Stimulated activated effector memory CD8-positive, alpha-beta T cell treated with anti-CD3 and anti-CD28 coated beads, Interleukin-12 subunit alpha, Interleukin-12 subunit beta, amount 100 ng/mL, for 72 hours (primary cell): Measurements from ENCODE around the gene VDR.

Experiments
- ATAC-seq: fragments of 150-1000 bp; cut with Tn5 transposase; 2 replicates; pipeline ENCODE4 v1.10.0; 2021
- DNase-seq, 2 donors: peaks; one replicate each; pipeline ENCODE4 v3.0.0; 2021 to 2022; ENCODE audit warnings: low spot score in 2 of 2
- H3K27ac Mint-ChIP-seq: one replicate; pipeline ENCODE4 v1.8.0; 2022; ENCODE audit warnings: mild to moderate bottlenecking, mixed read lengths
- H3K36me3 Mint-ChIP-seq: one replicate; pipeline ENCODE4 v1.8.0; 2022; ENCODE audit warnings: mild to moderate bottlenecking, mixed read lengths
- H3K4me1 Mint-ChIP-seq: one replicate; pipeline ENCODE4 v1.8.0; 2022; ENCODE audit warnings: mixed read lengths
- H3K4me3 Mint-ChIP-seq: one replicate; pipeline ENCODE4 v1.8.0; 2022; ENCODE audit warnings: mild to moderate bottlenecking, mixed read lengths
- H3K9me3 Mint-ChIP-seq: one replicate; pipeline ENCODE4 v1.8.0; 2022; ENCODE audit warnings: mixed read lengths

Gene VDR

DNA sequence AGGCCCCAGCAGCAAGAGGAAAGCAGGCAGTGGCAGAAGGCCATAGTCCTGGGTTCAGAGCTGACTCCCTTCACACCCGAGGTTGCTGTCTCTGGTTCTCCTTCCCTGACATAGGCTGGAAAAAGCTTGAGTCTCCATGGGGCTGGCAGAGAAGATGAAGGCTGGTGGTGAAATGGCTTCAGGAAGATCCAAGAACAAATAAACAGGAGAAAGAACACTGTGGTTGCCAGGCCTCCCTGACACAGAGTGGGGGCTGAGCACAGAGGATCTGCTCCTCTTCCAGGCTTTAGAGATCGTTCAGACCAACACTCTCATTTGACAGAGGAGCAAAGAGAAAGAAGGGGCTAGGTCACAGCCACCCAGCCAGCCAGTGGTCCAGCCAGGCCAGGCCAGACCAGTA, 99.4 kb downstream of the VDR start:
- H3K4me3 Mint-ChIP-seq: peak overlapping the region; percentile 98
- peak overlapping the region; percentile 99 for H3K27ac Mint-ChIP-seq
- H3K36me3 Mint-ChIP-seq: peaks cover 93% of the 10 kb centered on the region
- peaks cover 94% of the 10 kb centered on the region for H3K4me1 Mint-ChIP-seq
- no peak for ATAC-seq
- no peak for DNase-seq
- no peaks in the 10 kb centered on the region for H3K9me3 Mint-ChIP-seq

DNA sequence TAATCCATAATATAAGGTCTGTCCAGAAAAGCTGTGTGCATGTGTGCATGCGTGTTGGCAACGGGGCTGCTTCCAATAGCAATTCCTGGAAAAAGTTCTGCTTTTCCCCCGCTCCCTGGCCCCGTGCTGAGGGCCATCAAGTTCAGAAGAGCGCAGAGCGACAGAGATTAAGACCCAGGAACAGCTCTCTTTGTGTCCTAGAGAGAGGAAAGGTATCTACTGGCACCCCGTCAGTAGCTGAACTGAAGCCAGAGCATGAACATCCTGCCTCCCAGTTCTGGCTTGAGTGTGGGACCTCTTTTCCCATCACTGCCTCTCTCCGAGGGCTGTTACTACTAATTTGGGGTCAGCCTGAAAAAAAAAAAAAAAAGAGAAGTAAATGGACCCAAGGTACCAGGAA, 100.6 kb downstream of the VDR start:
- Mint-ChIP-seq H3K4me1 (peaks cover 94% of the 10 kb centered on the region), H3K36me3 (peaks cover 99% of the 10 kb centered on the region), H3K9me3 (no peaks in the 10 kb centered on the region), H3K4me3 (peak overlapping the region; percentile 98), H3K27ac (peak overlapping the region; percentile 99)
- ATAC-seq: no peak
- no peak for DNase-seq

DNA sequence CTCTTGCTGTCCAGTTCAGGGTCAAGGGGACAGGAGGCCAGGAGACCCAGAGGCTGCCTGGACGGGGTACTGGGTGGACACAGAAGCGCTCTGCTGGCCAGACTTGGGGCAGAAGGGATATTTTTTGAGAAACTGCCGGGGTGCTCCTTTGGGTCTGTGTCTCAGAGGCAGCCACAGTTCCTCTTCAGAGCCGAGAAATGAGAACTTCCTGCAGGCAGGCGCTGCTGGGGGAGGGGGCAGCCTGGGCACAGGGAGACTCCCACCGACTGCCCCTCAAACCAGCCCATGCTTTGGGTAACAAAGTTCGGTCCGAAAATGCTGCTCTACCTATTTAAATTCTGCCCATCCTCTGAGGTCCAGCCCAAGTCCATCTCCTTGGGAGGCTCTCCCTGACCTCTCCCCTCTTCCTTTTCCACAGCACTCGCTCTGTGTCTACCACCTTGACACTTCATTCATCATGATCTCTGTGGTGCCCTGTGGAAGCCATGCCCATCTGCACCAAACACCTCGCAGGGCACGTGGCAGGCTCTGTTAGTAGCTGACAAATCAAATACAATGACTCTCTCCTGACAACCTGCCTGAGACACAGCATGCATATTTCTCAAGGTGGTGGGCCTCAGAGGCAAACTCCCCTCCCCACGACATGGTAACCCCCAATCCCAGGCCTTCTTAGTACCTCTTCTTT, 101.5 kb downstream of the VDR start:
- no peaks in the 10 kb centered on the region for H3K9me3 Mint-ChIP-seq
- no peak for DNase-seq
- H3K27ac Mint-ChIP-seq: peak overlapping the region; percentile 99
- peak overlapping the region; percentile 98 for H3K4me3 Mint-ChIP-seq
- H3K4me1 Mint-ChIP-seq: peaks cover 91% of the 10 kb centered on the region
- no peak for ATAC-seq
- H3K36me3 Mint-ChIP-seq: peaks cover 99% of the 10 kb centered on the region

DNA sequence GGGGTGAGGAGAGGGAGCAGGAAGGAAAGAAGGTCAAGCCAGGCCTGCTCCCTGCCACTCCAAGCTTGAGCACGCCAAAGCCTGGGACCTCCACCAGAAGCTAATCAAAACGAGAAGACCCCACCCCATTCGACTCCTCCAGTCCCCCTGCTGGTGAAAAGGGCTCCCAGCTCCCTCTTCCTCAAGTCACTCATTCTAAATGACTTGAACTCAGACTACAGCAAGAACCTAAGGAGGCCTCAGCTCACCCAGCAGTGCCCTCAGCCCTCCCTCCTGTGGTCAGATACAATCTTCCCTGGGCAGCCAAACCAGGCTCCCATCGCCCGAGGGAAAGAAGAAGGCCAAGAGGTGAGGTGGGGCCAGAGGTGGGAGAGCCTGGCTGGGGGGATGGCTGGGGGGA, 102.5 kb downstream of the VDR start:
- ATAC-seq: no peak

DNA sequence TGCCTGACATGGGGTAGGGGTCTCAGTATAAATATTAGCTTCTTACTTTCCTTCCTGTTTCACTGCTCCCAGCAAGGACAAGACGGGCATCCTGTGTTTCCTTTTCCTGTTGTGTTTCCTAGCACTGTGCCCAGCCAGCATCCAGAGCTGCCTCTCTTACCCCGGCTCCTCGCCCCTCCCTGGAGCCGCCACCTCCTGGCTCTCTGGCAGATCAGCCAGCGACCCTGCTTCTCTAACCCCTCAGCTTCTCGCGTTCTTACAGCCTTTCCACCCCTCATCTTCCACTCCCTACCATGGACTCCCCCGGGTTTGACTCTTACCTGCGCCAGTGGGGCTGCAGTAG, 102.9 kb downstream of the VDR start:
- Mint-ChIP-seq H3K27ac (peak overlapping the region; percentile 99), H3K9me3 (no peaks in the 10 kb centered on the region), H3K36me3 (peaks cover 99% of the 10 kb centered on the region), H3K4me3 (peak overlapping the region; percentile 98), H3K4me1 (peaks cover 88% of the 10 kb centered on the region)
- no peak for DNase-seq
- ATAC-seq: no peak

More for the DNA sequence above, 102.5 kb downstream of the VDR start:
- Mint-ChIP-seq H3K27ac (peak overlapping the region; percentile 99), H3K4me1 (peaks cover 90% of the 10 kb centered on the region), H3K9me3 (no peaks in the 10 kb centered on the region), H3K36me3 (peaks cover 99% of the 10 kb centered on the region), H3K4me3 (peak overlapping the region; percentile 98)
- DNase-seq: no peak

DNA sequence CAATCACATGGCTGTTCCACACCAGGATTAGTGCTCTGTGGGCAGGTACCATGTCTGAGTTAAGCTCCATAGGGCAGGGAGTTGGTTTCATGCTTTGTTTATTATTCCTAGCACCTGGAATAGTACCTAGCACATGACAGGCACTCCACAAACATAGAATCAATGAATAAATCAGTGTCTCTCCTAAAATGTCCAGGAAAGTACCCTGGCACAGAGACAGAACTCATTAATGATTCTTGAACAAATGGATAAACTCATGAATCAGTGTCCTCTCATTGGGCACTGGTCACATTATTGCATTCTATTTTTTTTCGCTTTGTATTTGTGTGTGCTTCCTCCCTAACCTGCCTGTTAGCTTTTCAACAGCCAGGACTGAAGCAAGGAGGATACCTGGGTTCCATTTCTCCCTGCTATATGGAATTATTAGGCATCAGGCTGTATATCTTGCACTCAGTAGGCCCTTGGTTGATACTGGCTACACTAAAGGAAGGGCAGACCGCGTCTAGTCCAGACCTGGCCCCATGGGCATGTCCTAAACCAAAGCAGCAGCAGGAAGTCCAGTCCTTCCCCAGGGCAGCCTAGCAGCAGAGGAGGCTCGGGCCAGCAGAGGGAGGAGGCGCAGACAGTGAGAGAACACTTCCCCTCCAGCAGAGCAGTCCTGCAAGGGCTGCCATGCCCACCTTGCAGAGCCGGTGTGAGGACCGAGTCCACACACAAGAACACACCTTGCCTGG, 103.5 kb downstream of the VDR start:
- DNase-seq: no peak
- Mint-ChIP-seq H3K4me3 (peak overlapping the region; percentile 98), H3K36me3 (peaks cover 99% of the 10 kb centered on the region), H3K27ac (peak overlapping the region; percentile 99), H3K9me3 (no peaks in the 10 kb centered on the region), H3K4me1 (peaks cover 82% of the 10 kb centered on the region)
- ATAC-seq: no peak

DNA sequence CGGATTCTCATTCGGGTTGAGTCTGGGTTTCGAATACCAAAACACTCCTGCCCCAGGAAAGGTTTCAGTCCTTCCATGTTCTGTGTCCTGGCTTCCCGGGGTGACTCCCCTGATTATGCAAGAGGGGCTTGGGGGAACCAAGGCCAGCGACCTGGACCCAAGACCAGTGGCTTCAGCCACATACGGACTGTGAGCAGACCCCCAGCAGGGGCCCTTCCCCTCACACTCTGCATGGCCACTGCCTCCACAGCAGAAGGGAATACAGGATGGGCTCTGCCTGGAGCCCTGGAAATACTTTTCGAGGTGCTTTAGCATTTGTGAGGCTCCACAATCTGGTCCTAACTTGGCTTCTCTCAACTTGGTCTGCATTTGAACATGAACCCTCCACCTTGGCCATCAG, 104.2 kb downstream of the VDR start:
- Mint-ChIP-seq H3K27ac (peak overlapping the region; percentile 99), H3K36me3 (peaks cover 99% of the 10 kb centered on the region)

DNA sequence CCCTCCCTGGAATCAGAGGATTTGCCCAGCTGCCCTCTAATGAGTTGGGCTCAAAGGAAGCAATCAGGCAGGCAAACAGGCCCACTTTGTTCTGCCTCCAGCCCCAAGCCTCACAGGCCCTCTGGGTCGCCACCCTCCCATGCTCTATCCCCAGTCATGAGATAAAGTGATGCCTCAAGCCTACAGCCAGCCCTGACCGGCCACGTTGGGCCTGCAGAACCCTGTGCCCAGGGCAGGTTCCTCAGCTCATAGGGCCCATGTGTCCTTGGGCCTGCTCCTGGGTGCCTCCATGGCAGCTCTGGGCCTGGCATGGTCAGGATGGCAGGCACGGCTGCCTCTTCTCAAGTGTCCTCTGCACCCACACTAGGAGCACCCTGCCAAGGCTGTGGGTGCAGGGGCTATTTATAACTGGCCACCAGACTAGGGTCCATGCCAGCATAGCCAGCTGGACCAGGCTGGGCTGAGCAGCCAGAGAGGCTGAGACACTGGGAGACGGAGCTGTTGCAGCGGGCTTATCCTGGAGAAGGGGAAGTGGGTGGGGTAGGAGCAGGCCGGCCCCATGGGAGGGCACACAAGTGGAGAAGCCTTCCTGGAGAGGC, 105.3 kb downstream of the VDR start:
- Mint-ChIP-seq H3K27ac (peak overlapping the region; percentile 99), H3K4me3 (no peak overlapping the region), H3K4me1 (peaks cover 63% of the 10 kb centered on the region), H3K9me3 (no peaks in the 10 kb centered on the region), H3K36me3 (peaks cover 99% of the 10 kb centered on the region)
- DNase-seq: no peak
- no peak for ATAC-seq

More for the DNA sequence above, 104.2 kb downstream of the VDR start:
- no peak for DNase-seq
- H3K4me3 Mint-ChIP-seq: no peak overlapping the region
- ATAC-seq: no peak
- H3K9me3 Mint-ChIP-seq: no peaks in the 10 kb centered on the region
- H3K4me1 Mint-ChIP-seq: peaks cover 75% of the 10 kb centered on the region

DNA sequence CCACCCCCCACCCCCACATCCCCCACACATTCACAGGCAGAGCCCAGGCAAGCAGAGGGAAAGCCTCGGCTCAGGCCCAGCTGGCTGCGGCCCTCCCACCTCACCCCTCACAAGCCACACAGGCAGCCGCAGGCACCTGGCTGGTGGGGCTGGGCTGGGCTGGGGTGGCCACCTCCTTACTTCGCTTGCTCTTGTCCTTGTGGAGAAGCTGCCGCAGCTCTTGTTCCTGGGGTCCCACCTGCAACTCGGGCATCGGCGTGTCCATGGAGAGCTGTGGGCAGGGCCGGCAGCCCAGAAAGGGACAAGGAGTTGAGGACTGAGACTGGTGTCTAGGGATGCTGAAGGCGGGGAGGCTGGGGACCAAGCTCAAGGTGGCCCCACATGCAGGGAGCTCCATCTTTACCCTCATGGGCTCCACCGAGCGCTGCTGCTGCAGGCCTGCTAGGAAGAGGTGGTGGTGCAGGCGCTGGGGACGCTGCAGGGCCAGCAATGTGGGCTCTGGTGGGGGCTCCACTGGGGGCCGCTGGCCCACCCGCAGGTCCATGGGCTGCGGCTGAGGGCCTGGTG, 106.3 kb downstream of the VDR start:
- peak overlapping the region; percentile 99 for H3K27ac Mint-ChIP-seq

DNA sequence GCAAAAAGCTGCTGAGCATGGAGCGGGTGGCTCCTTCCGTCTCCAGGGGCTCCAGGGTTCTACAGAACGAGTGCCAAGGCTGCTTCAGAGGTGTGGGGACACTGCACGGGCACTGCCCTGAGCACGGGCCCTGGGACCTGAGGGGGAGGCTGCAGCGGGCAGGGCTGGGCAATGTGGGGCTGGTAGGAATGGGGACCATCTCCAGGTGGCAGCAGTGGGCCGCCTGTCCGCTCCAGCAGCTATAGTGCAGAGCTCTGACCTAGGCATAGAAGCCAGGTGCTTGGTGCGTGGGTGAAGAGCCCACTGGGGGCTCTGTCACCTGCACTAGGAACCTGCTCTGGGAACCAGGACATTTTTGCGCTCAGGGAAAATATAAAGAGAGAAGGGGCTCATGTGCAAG, 107.4 kb downstream of the VDR start:
- no peak for DNase-seq
- peaks cover 99% of the 10 kb centered on the region for H3K36me3 Mint-ChIP-seq

More for the DNA sequence above, 106.3 kb downstream of the VDR start:
- ATAC-seq (no peak), DNase-seq (no peak)
- peaks cover 53% of the 10 kb centered on the region for H3K4me1 Mint-ChIP-seq
- H3K36me3 Mint-ChIP-seq: peaks cover 99% of the 10 kb centered on the region
- H3K9me3 Mint-ChIP-seq: no peaks in the 10 kb centered on the region
- H3K4me3 Mint-ChIP-seq: no peak overlapping the region

DNA sequence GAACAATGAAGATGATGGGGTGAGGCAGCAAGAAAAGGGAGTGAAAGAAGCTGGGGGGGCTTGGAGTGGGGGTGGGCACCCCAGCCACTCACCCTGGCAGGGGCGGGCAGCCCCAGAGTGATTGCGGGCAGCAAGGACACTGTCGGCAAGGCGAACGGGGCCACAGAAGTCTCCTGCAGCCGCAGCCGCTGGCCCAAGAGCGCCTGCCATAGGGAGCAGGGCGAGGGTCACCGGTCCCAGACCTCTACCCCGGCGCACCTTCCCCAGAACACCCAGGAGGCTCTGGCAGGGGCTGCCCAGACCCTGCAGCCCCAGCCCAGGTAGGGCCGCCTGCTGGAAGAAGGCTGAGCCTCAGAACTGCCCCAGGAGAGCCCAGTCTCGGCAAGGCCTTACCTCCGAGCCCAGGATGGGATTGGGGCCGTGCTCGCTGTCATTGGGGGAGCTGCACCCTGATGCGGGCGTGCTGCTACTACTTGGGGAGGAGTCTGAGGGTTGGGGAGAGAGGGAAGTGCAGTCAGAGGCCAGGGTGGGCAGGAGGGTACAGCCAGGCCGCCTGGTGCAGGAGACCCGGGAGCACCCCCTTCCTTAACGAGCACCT, 108.9 kb downstream of the VDR start:
- Mint-ChIP-seq H3K4me1 (peaks cover 32% of the 10 kb centered on the region), H3K27ac (peak overlapping the region; percentile 99), H3K9me3 (no peaks in the 10 kb centered on the region), H3K36me3 (peaks cover 99% of the 10 kb centered on the region), H3K4me3 (no peak overlapping the region)
- ATAC-seq (no peak), DNase-seq (no peak)

More for the DNA sequence above, 107.4 kb downstream of the VDR start:
- H3K9me3 Mint-ChIP-seq: no peaks in the 10 kb centered on the region
- peak; percentile 57 for ATAC-seq
- no peak overlapping the region for H3K4me3 Mint-ChIP-seq
- peak overlapping the region; percentile 99 for H3K27ac Mint-ChIP-seq
- peaks cover 43% of the 10 kb centered on the region for H3K4me1 Mint-ChIP-seq

DNA sequence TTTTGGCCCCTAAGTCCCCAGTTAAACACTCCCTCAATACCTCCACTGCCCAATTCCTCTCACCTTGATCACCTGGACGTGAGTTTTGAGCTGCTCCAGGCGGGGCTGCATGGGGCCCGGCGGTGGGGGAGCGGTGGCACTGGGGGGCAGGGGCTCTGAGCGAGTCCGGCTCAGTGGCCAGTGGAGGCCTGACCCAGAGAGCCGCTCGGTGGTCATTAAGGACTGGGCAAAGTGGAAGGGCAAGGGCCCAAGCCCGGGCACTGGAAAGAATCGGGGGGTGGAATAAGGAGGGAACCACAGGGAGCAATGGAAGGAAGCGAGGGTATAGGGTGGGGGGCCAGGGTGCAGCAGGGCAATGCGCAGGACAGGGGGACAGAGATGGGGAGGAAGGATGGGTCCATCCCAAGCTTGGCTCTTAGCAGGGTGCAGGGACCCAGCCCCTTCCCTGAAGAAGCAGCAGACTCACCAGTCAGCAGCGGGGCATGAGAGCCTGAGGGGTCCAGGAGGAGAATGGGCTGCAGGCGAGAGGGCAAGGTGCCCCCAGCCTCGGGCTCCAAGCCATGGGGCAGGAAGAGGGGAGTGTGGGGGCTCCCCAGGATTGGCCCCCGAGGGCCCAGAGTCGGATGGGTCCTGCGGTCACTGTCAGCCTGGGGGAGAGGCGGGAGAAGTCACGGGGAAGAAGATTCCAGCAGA, 109.5 kb downstream of the VDR start:
- H3K27ac Mint-ChIP-seq: peak overlapping the region; percentile 99
- H3K4me1 Mint-ChIP-seq: peaks cover 33% of the 10 kb centered on the region
- H3K9me3 Mint-ChIP-seq: no peaks in the 10 kb centered on the region
- DNase-seq (no peak), ATAC-seq (no peak)
- H3K36me3 Mint-ChIP-seq: peaks cover 100% of the 10 kb centered on the region
- H3K4me3 Mint-ChIP-seq: no peak overlapping the region

DNA sequence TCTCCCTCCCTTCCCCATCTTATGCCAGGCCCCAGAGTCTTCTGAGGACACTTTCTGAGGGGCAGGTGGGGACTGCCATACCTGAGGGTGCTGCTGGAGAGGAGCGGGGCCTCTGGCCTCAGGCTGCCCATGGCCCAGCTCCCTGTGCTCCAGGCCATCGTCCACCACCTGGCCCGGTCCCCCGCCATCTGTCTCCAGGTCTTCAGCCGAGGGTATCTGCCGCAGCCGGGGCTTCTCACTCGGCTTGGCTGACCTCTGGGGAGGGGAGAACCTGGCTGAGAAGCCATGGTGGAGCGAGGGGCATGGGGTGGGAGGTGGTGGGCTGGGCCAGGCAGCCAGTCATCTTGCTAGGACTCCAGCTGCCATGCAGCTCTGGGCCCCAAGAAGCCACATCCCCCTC, 110.1 kb downstream of the VDR start:
- Mint-ChIP-seq H3K36me3 (peaks cover 100% of the 10 kb centered on the region), H3K9me3 (no peaks in the 10 kb centered on the region), H3K27ac (peak overlapping the region; percentile 99), H3K4me3 (no peak overlapping the region), H3K4me1 (peaks cover 30% of the 10 kb centered on the region)
- ATAC-seq (no peak), DNase-seq (no peak)

DNA sequence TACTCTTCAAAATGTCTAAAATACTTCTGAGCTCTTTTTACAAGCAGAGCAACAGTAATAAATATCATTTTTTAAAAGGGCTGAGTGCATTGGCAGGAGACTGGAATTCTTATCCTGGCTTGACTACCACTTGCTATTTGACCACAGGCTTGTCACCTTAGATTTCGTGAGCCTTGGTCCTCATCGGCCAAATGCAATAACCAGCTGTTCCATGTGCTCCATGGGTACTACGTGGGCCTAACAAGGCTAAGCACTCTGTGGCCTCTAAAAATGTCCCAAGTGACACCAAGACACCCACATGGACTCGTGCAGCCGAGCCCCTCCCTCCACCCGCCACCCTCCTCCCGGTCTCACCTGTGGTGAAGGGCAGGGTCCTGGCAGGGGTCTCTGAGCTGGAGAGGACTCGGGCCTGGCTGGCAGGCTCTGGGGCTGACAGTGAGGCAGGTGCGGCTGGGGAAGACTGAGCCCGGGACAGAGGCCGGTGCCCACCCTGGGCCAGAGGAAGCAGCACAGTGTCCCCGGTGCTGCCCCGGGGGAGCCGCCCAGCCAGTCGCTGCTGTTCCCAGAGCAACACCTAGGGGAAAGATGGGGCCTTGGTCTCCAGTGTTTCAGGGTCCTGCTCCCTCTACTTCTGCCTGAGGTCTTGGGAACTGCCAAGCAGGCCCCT, 111.6 kb downstream of the VDR start:
- Mint-ChIP-seq H3K27ac (peak overlapping the region; percentile 76), H3K36me3 (peaks cover 100% of the 10 kb centered on the region), H3K4me3 (no peak overlapping the region)

More for the DNA sequence above, 111.6 kb downstream of the VDR start:
- DNase-seq (no peak), ATAC-seq (no peak)
- Mint-ChIP-seq H3K9me3 (no peaks in the 10 kb centered on the region), H3K4me1 (peaks cover 23% of the 10 kb centered on the region)
